ENCODE measurements around the gene RRP36. TPM values are rescaled to one million over a fixed set of nuclear protein-coding genes. Genes with fewer than 3 reads are reported as not detected.

RRP36 gene
- 80.0 and 84.3 TPM in 2 replicates for total RNA-seq

DNA sequence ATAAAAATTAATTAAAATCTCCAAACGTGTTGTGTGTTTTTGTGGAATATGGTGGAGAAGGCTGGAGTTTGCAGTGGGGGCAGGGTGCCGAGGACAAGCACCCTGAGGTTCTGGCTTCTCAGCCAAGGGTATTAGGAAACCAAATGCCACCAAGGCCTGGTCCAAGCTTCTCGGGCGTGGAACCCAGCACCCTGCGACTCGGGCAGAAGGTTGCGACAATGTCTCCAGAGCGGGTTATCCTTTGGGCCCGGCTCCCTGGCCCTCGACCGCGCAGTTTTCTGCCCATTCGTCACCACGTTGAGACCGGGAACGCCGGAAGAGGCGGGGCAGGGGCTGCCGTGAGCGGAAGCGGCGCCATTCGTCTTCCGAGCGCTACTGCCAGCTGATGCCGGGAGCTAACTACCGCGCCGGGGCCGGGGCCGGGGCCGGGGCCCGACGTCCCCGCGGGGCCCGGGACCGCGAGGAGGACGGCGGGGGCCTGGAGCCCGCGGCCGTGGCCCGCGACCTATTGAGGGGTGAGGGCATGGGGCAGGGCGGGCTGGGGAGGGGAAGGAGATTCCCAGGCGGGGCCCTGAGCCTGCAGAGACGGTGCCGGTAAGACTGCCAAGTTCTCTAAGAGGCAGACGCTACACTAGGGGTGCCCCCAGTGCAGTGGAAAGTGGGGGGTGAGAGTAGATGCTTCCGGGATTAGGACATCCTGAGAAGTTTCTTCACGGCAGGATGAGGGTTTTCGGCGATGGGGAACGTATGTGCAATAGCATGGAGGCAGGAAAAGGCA, at the start of gene RRP36:
Gene RRP36, plus strand, starts transcription at position 354 of the 778 bp plus-strand sequence. Its CDS starts 32 bp downstream, at position 386.

DNA sequence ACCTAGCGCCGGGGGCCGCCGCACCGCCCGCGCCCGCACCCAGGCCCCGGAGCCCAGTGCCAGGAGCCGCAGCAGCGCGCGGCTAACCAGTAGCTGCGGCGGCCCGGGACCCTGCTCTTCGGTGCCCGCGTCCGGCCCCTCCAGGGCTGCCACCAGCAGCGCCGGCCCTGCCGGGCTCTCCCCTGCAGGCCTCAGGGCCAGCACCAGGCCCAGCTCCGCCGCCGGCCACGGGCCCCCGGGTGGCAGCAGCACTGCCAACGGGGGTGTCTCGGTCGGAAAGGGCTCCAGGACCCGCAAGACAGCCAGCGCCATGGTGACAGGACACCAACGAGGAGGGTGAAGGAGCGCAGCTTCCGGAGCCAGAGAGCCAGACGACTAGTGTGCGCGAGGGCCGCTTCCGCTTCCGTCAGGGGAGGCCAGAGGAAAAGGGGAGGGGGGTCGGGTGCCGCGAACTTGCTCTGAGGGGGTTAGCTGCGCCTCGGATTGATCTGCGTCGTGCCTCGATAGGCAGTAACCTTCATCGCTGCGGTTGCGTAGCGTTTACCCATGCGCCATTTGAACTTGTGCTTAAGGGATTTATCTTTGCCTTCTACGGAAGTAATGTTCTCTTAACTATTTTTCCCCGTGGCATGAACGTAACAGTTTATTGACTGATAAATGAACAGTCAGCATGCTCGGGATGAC, 42.4 kb upstream of the RRP36 start, which contains the start of gene PEX6:
Gene PEX6, minus strand, starts transcription at position 343 of the 684 bp plus-strand sequence. Its CDS starts 31 bp downstream, at position 312.

DNA sequence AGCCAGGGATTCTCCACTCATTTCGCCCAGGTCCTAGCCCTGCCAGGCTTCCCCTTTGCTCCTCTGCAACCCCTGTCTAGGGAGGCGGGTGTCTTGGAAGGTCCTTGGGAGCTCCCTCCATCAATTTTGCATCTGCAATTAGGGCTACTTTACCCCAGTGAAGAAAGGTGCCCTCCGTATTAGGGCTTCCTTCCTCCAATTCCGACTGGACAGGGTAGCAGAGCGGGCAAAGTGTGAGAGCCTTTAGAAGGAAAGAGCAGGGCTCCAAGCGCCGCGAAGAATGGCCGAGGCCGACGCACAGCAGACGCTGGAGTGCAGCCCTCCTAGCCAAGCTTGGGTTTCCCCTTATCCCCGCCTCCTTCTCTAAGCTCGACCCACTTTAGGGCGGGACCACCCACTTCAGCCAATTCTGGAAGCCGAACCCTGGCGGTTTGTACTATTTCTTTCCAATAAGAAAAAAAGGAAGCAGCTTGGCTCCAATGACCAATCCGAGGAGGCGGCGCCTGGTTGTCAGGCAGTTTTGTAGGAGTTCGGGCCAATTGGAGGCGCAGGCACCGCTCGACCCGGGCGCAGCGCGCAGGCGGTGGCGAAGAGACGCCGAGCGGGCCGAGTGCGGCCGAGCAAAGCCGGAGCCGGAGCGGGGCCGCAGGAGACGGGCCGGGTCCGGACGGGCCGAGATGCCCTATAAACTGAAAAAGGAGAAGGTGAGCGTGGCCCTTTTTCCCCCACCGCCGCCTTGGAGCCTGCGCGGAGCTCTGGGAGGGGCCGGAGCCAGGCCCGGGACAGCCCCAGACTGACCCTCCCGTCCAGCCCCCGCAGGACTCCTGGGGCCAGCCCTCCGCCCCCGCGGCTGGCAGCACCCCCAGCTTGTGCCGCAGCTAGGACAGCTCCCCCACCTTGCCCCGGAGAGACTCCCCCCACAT, 37.2 kb upstream of the RRP36 start, which contains the start of gene PPP2R5D:
Gene PPP2R5D, plus strand, starts transcription at position 570 of the 923 bp plus-strand sequence. Its CDS starts 108 bp downstream, at position 678.

GRCh38 chr6:43013843-43014433, 7.5 kb upstream of the RRP36 start, which contains the start of the genes KLHDC3 and MEA1:
KLHDC3 (plus strand) TSS chr6:43014249; CDS start chr6:43017193, 2,944 bp downstream.
MEA1 (minus strand) TSS chr6:43013946; CDS start chr6:43013813, 133 bp downstream.

DNA sequence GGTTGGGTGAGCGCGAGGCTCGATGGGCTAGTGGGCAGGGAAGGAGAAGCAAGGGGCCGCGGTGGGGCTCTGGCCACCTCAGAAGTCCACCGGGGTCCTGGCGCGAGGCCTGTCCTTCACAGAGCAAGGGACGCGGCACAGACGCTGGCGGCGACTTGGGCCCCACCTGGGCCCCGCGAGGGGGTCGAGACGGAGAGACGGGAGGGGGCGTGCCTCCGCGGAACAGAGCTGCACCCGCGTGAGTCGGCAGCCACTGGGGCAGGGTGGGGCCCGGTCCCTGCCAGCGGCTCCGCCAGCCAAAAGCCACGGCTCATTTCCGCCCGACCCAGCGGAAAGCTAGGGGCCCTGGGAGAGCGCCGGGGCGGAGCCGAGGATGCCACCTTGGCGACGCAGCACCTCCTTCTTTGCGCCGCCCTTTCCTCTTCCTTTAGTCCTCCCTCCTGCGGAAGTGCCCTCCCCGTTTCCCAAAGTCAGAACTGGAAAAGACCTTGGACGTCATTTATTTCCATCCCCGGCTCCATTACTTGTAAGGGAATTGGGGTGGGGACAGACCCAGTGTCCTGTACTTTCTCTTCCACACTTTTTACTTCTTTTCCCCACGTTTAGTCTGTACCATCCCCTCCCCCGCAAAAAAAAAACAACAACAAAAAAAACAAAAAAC, 32.3 kb downstream of the RRP36 start, which contains the start of gene CUL7:
Gene CUL7, minus strand, starts transcription at position 307 of the 661 bp plus-strand sequence. CDS start 1,063 bp downstream, outside the sequence.

GRCh38 chr6:43059168-43060033, 38.0 kb downstream of the RRP36 start, which contains the start of the genes KLC4 and MRPL2:
KLC4 (plus strand) TSS chr6:43059631; CDS start chr6:43061336, 1,705 bp downstream.
MRPL2 (minus strand) TSS chr6:43059434; CDS start chr6:43059381, 53 bp downstream.

DNA sequence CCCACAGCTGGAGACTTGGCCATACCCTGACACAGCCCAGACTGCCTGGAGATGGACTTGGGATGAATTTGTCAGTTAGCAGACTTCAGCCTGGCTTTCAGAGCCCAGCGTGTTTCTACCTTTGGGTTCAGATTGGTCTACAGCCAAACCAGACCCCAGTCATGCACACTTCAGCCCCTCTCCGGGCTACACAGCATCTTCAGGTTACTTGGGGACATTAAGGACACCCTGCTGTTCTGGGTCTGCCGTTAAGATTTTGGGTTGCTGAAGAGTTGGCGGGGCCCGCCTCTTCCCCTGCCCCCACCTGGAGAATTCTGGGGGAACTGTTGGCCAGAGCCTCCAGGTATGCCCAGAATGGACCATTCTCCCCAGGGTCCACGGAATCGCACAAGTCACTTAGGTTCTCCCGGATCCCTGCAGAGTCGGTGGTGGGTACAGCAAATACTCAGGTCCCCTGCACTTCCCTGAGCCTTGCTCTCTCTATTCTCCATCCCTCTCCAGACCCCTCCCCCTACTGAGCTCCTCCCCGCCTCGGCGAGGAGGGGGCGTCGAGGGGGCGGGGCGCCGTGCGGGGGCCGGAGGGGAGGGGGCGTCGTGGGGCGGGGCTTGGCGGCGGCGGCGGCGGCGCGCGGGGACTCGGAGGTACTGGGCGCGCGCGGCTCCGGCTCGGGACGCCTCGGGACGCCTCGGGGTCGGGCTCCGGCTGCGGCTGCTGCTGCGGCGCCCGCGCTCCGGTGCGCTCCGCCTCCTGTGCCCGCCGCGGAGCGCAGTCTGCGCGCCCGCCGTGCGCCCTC, 54.4 kb downstream of the RRP36 start, which contains the start of gene PTK7:
Gene PTK7, plus strand, starts transcription at position 645 of the 794 bp plus-strand sequence. CDS start 175 bp downstream, outside the sequence.

Other genes starting within 250 kb of the RRP36 start
- 14.1 and 15.2 TPM in 2 replicates for gene BICRAL, start 239.6 kb upstream of the RRP36 start, total RNA-seq
- 120 and 123 TPM in 2 replicates for gene RPL7L1, start 142.0 kb upstream of the RRP36 start, total RNA-seq
- gene PTCRA, start 105.6 kb upstream of the RRP36 start, total RNA-seq: not detected in 2 replicates
- gene CNPY3, start 92.1 kb upstream of the RRP36 start, total RNA-seq: 23.7 and 27.3 TPM in 2 replicates
- gene GNMT, start 60.9 kb upstream of the RRP36 start, total RNA-seq: 0.11 TPM in 1 of 2 replicates, not detected in the other
- 21.4 and 34.2 TPM in 2 replicates for gene PEX6, start 42.4 kb upstream of the RRP36 start, total RNA-seq
- 40.2 and 42.3 TPM in 2 replicates for gene PPP2R5D, start 37.1 kb upstream of the RRP36 start, total RNA-seq
- 48.7 and 58.7 TPM in 2 replicates for gene MEA1, start 7.7 kb upstream of the RRP36 start, total RNA-seq
- 58.9 and 59.6 TPM in 2 replicates for gene KLHDC3, start 7.4 kb upstream of the RRP36 start, total RNA-seq
- gene CUL7, start 32.2 kb downstream of the RRP36 start, total RNA-seq: 35.0 and 44.1 TPM in 2 replicates
- gene MRPL2, start 37.8 kb downstream of the RRP36 start, total RNA-seq: 16.2 and 19.1 TPM in 2 replicates
- 11.2 and 14.3 TPM in 2 replicates for gene KLC4, start 38.0 kb downstream of the RRP36 start, total RNA-seq
- 28.3 and 51.5 TPM in 2 replicates for gene PTK7, start 54.7 kb downstream of the RRP36 start, total RNA-seq
- gene SRF, start 149.6 kb downstream of the RRP36 start, total RNA-seq: 11.9 and 14.3 TPM in 2 replicates
- gene CUL9, start 160.6 kb downstream of the RRP36 start, total RNA-seq: 23.8 and 28.0 TPM in 2 replicates
- 37.6 and 40.1 TPM in 2 replicates for gene DNPH1, start 207.9 kb downstream of the RRP36 start, total RNA-seq
- gene TTBK1, start 221.9 kb downstream of the RRP36 start, total RNA-seq: under 0.01 TPM in 2 replicates